H1 (cell line): Measurements from ENCODE around the gene PROSER3. TPM values are rescaled to one million over a fixed set of nuclear protein-coding genes. Genes with fewer than 3 reads are reported as not detected.

ENCODE experiments used
- CTCF ChIA-PET: fragments of 300-600 bp; sonication (Branson Sonifier 250); formaldehyde crosslinking; loops from one replicate; lab custom pipeline; 2021; ENCODE audit not compliant: partially characterized antibody; lab: Charles Lee
- POLR2A ChIA-PET: fragments of 300-600 bp; sonication (Branson Sonifier 250); formaldehyde crosslinking; loops from one replicate; lab custom pipeline; 2021; ENCODE audit warnings: inconsistent platforms; ENCODE audit not compliant: partially characterized antibody; lab: Charles Lee
- DNase-seq, 2 experiments: peaks; one replicate each; pipeline versions ENCODE4 v3.0.0 to v3.0.0-alpha.2; 2010 to 2022; ENCODE audit warnings: low spot score in 2 of 2, low read depth in 1 of 2, mixed read lengths in 1 of 2
- FAIRE-seq: peaks from 2 replicates; lab custom pipeline; 2011; peaks lifted over from hg19 to GRCh38; lab: Jason Lieb, UNC
- H2AFZ ChIP-seq: 2 replicates; pipeline ENCODE4 v1.8.1; 2012; ENCODE audit warnings: low read length, inconsistent platforms
- H2AK5ac ChIP-seq: 2 replicates; pipeline ENCODE4 v1.6.1; 2013; ENCODE audit warnings: low read depth, low read length
- H2BK120ac ChIP-seq: replicated peaks from 2 replicates; pipeline ENCODE3; 2013; ENCODE audit warnings: low read depth, low read length, inconsistent platforms
- H2BK12ac ChIP-seq: 2 replicates; pipeline ENCODE4 v1.6.1; 2013; ENCODE audit warnings: low read depth, low read length
- H2BK15ac ChIP-seq: 2 replicates; pipeline ENCODE4 v1.6.1; 2013; ENCODE audit warnings: low read length
- H2BK20ac ChIP-seq: 2 replicates; pipeline ENCODE4 v1.6.1; 2013; ENCODE audit warnings: low read length
- H2BK5ac ChIP-seq: 2 replicates; pipeline ENCODE4 v1.6.1; 2013; ENCODE audit warnings: low read depth, low read length
- H3K14ac ChIP-seq: 2 replicates; pipeline ENCODE4 v1.6.1; 2013; ENCODE audit warnings: inconsistent platforms; ENCODE audit not compliant: insufficient read length
- H3K18ac ChIP-seq: 2 replicates; pipeline ENCODE4 v1.6.1; 2013; ENCODE audit warnings: low read length; ENCODE audit errors: extremely low read depth
- H3K23ac ChIP-seq: 2 replicates; pipeline ENCODE4 v1.6.1; 2013; ENCODE audit warnings: inconsistent platforms; ENCODE audit not compliant: insufficient read length
- H3K23me2 ChIP-seq: 2 replicates; pipeline ENCODE4 v1.6.1; 2013; ENCODE audit warnings: low read depth, low read length
- H3K27ac ChIP-seq: 2 replicates; pipeline ENCODE4 v1.6.1; 2011; ENCODE audit warnings: low read depth, low read length, inconsistent platforms
- H3K27me3 ChIP-seq, 4 experiments: replicated peaks in 1 of 4; 1 replicate in 1 of 4; 2 replicates in 3 of 4; pipeline versions ENCODE4 v1.6.1 to v1.8.1; 2011 to 2013; ENCODE audit warnings: low read length in 3 of 4, mild to moderate bottlenecking in 3 of 4, inconsistent platforms in 2 of 4, mixed read lengths in 2 of 4, moderate library complexity in 1 of 4; ENCODE audit not compliant: control insufficient read depth in 3 of 4, insufficient read depth in 3 of 4; ENCODE audit errors: extremely low read depth in 1 of 4
- H3K36me3 ChIP-seq, 4 experiments: 2 replicates each; pipeline versions ENCODE4 v1.6.1 to v1.8.1; 2011 to 2013; ENCODE audit warnings: mild to moderate bottlenecking in 4 of 4, low read length in 3 of 4, moderate library complexity in 2 of 4, control low read depth in 1 of 4, inconsistent platforms in 1 of 4; ENCODE audit not compliant: insufficient read depth in 4 of 4, control insufficient read depth in 2 of 4
- H3K4ac ChIP-seq: replicated peaks from 2 replicates; pipeline ENCODE3; 2013; ENCODE audit warnings: low read length, low read depth, mixed read lengths, inconsistent platforms; ENCODE audit not compliant: insufficient read length
- H3K4me1 ChIP-seq, 4 experiments: replicated peaks in 1 of 4; 1 replicate in 1 of 4; 2 replicates in 3 of 4; pipeline versions ENCODE4 v1.6.1 to v1.8.1; 2011 to 2013; ENCODE audit warnings: low read length in 3 of 4, inconsistent platforms in 2 of 4, mixed read lengths in 1 of 4; ENCODE audit not compliant: insufficient read depth in 4 of 4, control insufficient read depth in 3 of 4
- H3K4me2 ChIP-seq, 2 experiments: 2 replicates each; pipeline versions ENCODE4 v1.6.1 to v1.8.1; 2011 to 2013; ENCODE audit warnings: low read depth in 2 of 2, low read length in 2 of 2, control low read depth in 1 of 2, inconsistent platforms in 1 of 2, mild to moderate bottlenecking in 1 of 2; ENCODE audit not compliant: insufficient read depth in 1 of 2
- H3K4me3 ChIP-seq, 4 experiments: fragments of 200-600, 300-600 bp in 1 of 4; sonication (generic), shearing (Covaris generic), sonication (Bioruptor Twin) in 1 of 4; 2 replicates each; pipeline versions ENCODE4 v1.5.1 to v1.8.1; 2011 to 2016; ENCODE audit warnings: low read length in 4 of 4, low read depth in 3 of 4, control low read depth in 2 of 4, inconsistent platforms in 2 of 4, mild to moderate bottlenecking in 2 of 4, mixed read lengths in 1 of 4, moderate library complexity in 1 of 4; ENCODE audit not compliant: insufficient read depth in 2 of 4; ENCODE audit errors: extremely low read depth in 1 of 4
- H3K56ac ChIP-seq: replicated peaks from 2 replicates; pipeline ENCODE3; 2013; ENCODE audit warnings: low read depth, mild to moderate bottlenecking, mixed read lengths, low read length, inconsistent platforms; ENCODE audit not compliant: insufficient read length
- H3K79me1 ChIP-seq: 2 replicates; pipeline ENCODE4 v1.6.1; 2013; ENCODE audit warnings: low read depth, low read length, control low read depth
- H3K79me2 ChIP-seq, 2 experiments: 2 replicates each; pipeline versions ENCODE4 v1.6.1 to v1.8.1; 2012 to 2013; ENCODE audit warnings: low read length in 2 of 2, mild to moderate bottlenecking in 2 of 2, inconsistent platforms in 1 of 2; ENCODE audit not compliant: insufficient read depth in 2 of 2, control insufficient read depth in 1 of 2
- H3K9ac ChIP-seq, 4 experiments: replicated peaks in 1 of 4; 1 replicate in 1 of 4; 2 replicates in 3 of 4; pipeline versions ENCODE4 v1.6.1 to v1.8.1; 2011 to 2013; ENCODE audit warnings: low read depth in 3 of 4, low read length in 3 of 4, control low read depth in 2 of 4, mild to moderate bottlenecking in 2 of 4, moderate library complexity in 2 of 4, inconsistent platforms in 1 of 4; ENCODE audit errors: extremely low read depth in 1 of 4
- H3K9me3 ChIP-seq, 2 experiments: 2 replicates each; pipeline versions ENCODE4 v1.6.1 to v1.8.1; 2012 to 2013; ENCODE audit warnings: mild to moderate bottlenecking in 2 of 2, moderate library complexity in 2 of 2, control low read depth in 1 of 2, inconsistent platforms in 1 of 2, low read depth in 1 of 2, low read length in 1 of 2, mixed read lengths in 1 of 2; ENCODE audit not compliant: insufficient read depth in 2 of 2
- H4K20me1 ChIP-seq, 2 experiments: replicated peaks in 1 of 2; 2 replicates each; pipeline versions ENCODE3 to v1.8.1; 2011 to 2013; ENCODE audit warnings: inconsistent platforms in 2 of 2, low read length in 2 of 2, mild to moderate bottlenecking in 1 of 2; ENCODE audit not compliant: insufficient read depth in 2 of 2, control insufficient read depth in 1 of 2
- H4K5ac ChIP-seq: 2 replicates; pipeline ENCODE4 v1.6.1; 2013; ENCODE audit warnings: low read length, low read depth, mixed read lengths, inconsistent platforms; ENCODE audit not compliant: insufficient read length
- H4K8ac ChIP-seq: 2 replicates; pipeline ENCODE4 v1.8.0; 2013; ENCODE audit warnings: mild to moderate bottlenecking, moderate library complexity, low read length, inconsistent platforms; ENCODE audit not compliant: insufficient read depth; ENCODE audit errors: extremely low read depth
- H4K91ac ChIP-seq: replicated peaks from 2 replicates; pipeline ENCODE3; 2013; ENCODE audit warnings: low read length, mixed read lengths, inconsistent platforms; ENCODE audit not compliant: insufficient read length
- BACH1 ChIP-seq: IDR thresholded peaks from 2 replicates; pipeline ENCODE4 v1.6.1; 2012; ENCODE audit warnings: low read length, improper control_type of control experiment
- CBX5 ChIP-seq: fragments of 300-800, 300-1000 bp; sonication (generic); IDR thresholded peaks from 2 replicates; pipeline ENCODE4 v1.7.1; 2016; ENCODE audit warnings: antibody characterized with exemption, low read length, low read depth
- FOSL1 ChIP-seq: IDR thresholded peaks from 2 replicates; pipeline ENCODE4 v1.6.1; 2011; ENCODE audit warnings: mild to moderate bottlenecking, low read depth, low read length, moderate library complexity; ENCODE audit not compliant: insufficient read depth
- JUND ChIP-seq: IDR thresholded peaks from 2 replicates; pipeline ENCODE4 v1.6.1; 2011; ENCODE audit warnings: mild to moderate bottlenecking, improper control_type of control experiment, low read length
- NRF1 ChIP-seq: IDR thresholded peaks from 2 replicates; pipeline ENCODE4 v1.6.1; 2011; ENCODE audit warnings: mild to moderate bottlenecking, low read depth, low read length, improper control_type of control experiment
- POLR2A ChIP-seq, 2 experiments: IDR thresholded peaks; 1 replicate in 1 of 2; 2 replicates in 1 of 2; pipeline ENCODE4 v1.6.1; 2011; ENCODE audit warnings: low read depth in 2 of 2, low read length in 2 of 2, mild to moderate bottlenecking in 2 of 2; ENCODE audit errors: control extremely low read depth in 1 of 2
- RAD21 ChIP-seq, 2 experiments: IDR thresholded peaks in 1 of 2; conservative IDR thresholded peaks in 1 of 2; 2 replicates each; pipeline ENCODE4 v1.6.1; 2011; ENCODE audit warnings: low read depth in 2 of 2, low read length in 2 of 2, improper control_type of control experiment in 1 of 2, inconsistent platforms in 1 of 2, mild to moderate bottlenecking in 1 of 2, moderate library complexity in 1 of 2
- SIRT6 ChIP-seq: IDR thresholded peaks from one replicate; pipeline ENCODE4 v1.7.1; 2012; ENCODE audit warnings: low read length, inconsistent platforms
- SIX5 ChIP-seq: IDR thresholded peaks from 2 replicates; pipeline ENCODE4 v1.6.1; 2011; ENCODE audit warnings: mild to moderate bottlenecking, low read depth, low read length
- TBP ChIP-seq: IDR thresholded peaks from 2 replicates; pipeline ENCODE4 v1.6.1; 2011; ENCODE audit warnings: low read depth, low read length, improper control_type of control experiment
- WGBS, 2 experiments: shearing (Covaris generic) in 1 of 2; methylation state at CpG; one replicate each; pipeline versions ENCODE4 v1.1.6 to v1.1.7; 2013 to 2015; ENCODE audit warnings: low lambda C conversion rate in 2 of 2, mixed read lengths in 2 of 2, inconsistent platforms in 1 of 2, low coverage in 1 of 2, missing lambda C conversion rate in 1 of 2; ENCODE audit not compliant: insufficient replicate concordance in 2 of 2, insufficient coverage in 1 of 2, insufficient read length in 1 of 2; ENCODE audit errors: extremely low coverage in 1 of 2, missing lambda C conversion rate in 1 of 2; 5-methylcytosine and 5-hydroxymethylcytosine counted together
- polyA plus RNA-seq, 7 experiments: library from polyadenylated mRNA; depleted of rRNA in 3 of 7; stranded (reverse) in 5 of 7; unstranded in 2 of 7; fragments of >200 nt in 5 of 7; fragments of 200-250 nt in 2 of 7; gene quantifications; 1 replicate in 5 of 7; 2 replicates in 1 of 7; 4 replicates in 1 of 7; pipeline versions ENCODE4 v1.2.1 to v1.2.3, GENCODE V29; 2011 to 2013; ENCODE audit warnings: missing spikeins in 2 of 7, mixed read lengths in 2 of 7
- total RNA-seq: library from RNA; stranded (reverse); fragmentation: NEBNext Ultra II Directional; extraction: Animal tissue kit (Norgen Biotek cat#: 25700); gene quantifications from 2 replicates; pipeline ENCODE4 v1.2.1, GENCODE V29; 2021
- TF ChIP-seq, protein P1 (sequence below), 3 experiments: IDR thresholded peaks; 1 replicate in 2 of 3; 2 replicates in 1 of 3; pipeline versions ENCODE4 v1.5.1 to v1.6.1; 2011; ENCODE audit warnings: low read length in 3 of 3, mild to moderate bottlenecking in 3 of 3, inconsistent platforms in 2 of 3, low read depth in 1 of 3, moderate library complexity in 1 of 3; ENCODE audit not compliant: insufficient read depth in 1 of 3; ENCODE audit errors: control extremely low read depth in 1 of 3

The PROSER3 gene
- total and polyA plus RNA-seq, 2 of the 8 experiments (the other 6 are each of a cell fraction or from before 2014, with no cell fraction given): 17.8 to 28.9 TPM

- 95% methylated on average over 13 of the region's 25 CpGs; no CpG with 5 or more reads in 1 of the 2 experiments for WGBS, 2 experiments
- no peak overlapping the region for H2BK15ac ChIP-seq
- H4K20me1 ChIP-seq: peaks cover 12 to 18% of the 10 kb centered on the region in 2 experiments
- H2AFZ ChIP-seq: no peak overlapping the region
- H3K36me3 ChIP-seq: peaks cover 20 to 61% (median 55%) of the 10 kb centered on the region in 4 experiments
- no peak overlapping the region for H2BK12ac ChIP-seq
- H4K8ac ChIP-seq: no peak overlapping the region; the same call in 1 of the 2 replicates
- H3K27ac ChIP-seq: no peak overlapping the region
- H4K91ac ChIP-seq: no peak overlapping the region
- no peaks in the 10 kb centered on the region for H3K27me3 ChIP-seq
- H3K23ac ChIP-seq: no peak overlapping the region
- DNase-seq (no peak), FAIRE-seq (no peak)
- H3K4ac ChIP-seq: no peak overlapping the region
- no peaks in the 10 kb centered on the region for H3K4me1 ChIP-seq
- no peak overlapping the region for H3K4me2 ChIP-seq
- no peaks in the 10 kb centered on the region for H3K79me2 ChIP-seq
- no peak overlapping the region for H3K56ac ChIP-seq
- no peak overlapping the region for H3K14ac ChIP-seq
- H2BK120ac ChIP-seq: no peak overlapping the region
- H3K9ac ChIP-seq: no peak overlapping the region
- no peaks in the 10 kb centered on the region for H3K23me2 ChIP-seq
- ChIA-PET CTCF (interaction anchor here (0.9 kb wide), 1 partner anchor 9 kb away, joined by 3 read pairs; the partner anchor contains the start of gene IGFLR1), POLR2A (interaction anchor here (1.2 to 3.4 kb wide), 3 partner anchors 7 to 13 kb away, joined by 5 to 14 read pairs (median 5); partner anchors contain the start of genes PSENEN and U2AF1L4)
- no peak overlapping the region for H2AK5ac ChIP-seq
- no peaks in the 10 kb centered on the region for H3K9me3 ChIP-seq
- H3K18ac ChIP-seq: no peak overlapping the region
- H3K79me1 ChIP-seq: no peaks in the 10 kb centered on the region
- TF ChIP-seq, protein P1, sequence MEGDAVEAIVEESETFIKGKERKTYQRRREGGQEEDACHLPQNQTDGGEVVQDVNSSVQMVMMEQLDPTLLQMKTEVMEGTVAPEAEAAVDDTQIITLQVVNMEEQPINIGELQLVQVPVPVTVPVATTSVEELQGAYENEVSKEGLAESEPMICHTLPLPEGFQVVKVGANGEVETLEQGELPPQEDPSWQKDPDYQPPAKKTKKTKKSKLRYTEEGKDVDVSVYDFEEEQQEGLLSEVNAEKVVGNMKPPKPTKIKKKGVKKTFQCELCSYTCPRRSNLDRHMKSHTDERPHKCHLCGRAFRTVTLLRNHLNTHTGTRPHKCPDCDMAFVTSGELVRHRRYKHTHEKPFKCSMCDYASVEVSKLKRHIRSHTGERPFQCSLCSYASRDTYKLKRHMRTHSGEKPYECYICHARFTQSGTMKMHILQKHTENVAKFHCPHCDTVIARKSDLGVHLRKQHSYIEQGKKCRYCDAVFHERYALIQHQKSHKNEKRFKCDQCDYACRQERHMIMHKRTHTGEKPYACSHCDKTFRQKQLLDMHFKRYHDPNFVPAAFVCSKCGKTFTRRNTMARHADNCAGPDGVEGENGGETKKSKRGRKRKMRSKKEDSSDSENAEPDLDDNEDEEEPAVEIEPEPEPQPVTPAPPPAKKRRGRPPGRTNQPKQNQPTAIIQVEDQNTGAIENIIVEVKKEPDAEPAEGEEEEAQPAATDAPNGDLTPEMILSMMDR (IDR thresholded peaks at IDR 0.05; ENCODE audit: control extremely low read depth in 1 of 3, insufficient read depth in 1 of 3, low read depth in 1 of 3, low read length in 3 of 3): no peak
- TF ChIP-seq RAD21 (IDR thresholded peaks at IDR 0.05 in 1 of 2, conservative IDR thresholded peaks at IDR 0.05 in 1 of 2; ENCODE audit: low read depth in 2 of 2, low read length in 2 of 2) (no peak), POLR2A (IDR thresholded peaks at IDR 0.05; ENCODE audit: control extremely low read depth in 1 of 2, low read depth in 2 of 2, low read length in 2 of 2) (no peak), JUND (no peak), SIX5 (no peak), FOSL1 (no peak), SIRT6 (no peak), BACH1 (no peak), TBP (no peak), NRF1 (no peak), CBX5 (no peak)
- H2BK20ac ChIP-seq: no peak overlapping the region
- H4K5ac ChIP-seq: no peak overlapping the region
- H3K4me3 ChIP-seq: no peak overlapping the region
- H2BK5ac ChIP-seq: no peak overlapping the region
Observed at GRCh38 chr19:35732540-35733179, 25.3 kb upstream of the PROSER3 start.
